ENCODE data around the gene HYLS1. TPM values are rescaled to one million over a fixed set of nuclear protein-coding genes. Genes with fewer than 3 reads are reported as not detected.

The HYLS1 gene
- total RNA-seq, 5 donors from 2014 or later (not counting 1 experiment from before 2014, with no cell fraction given), result 2.8 to 7.4 (median 6.9) TPM

- Mint-ChIP-seq H3K36me3 (no peaks in the 10 kb centered on the region), H3K9me3 (no peaks in the 10 kb centered on the region), H3K27me3 (peaks cover 0 to 3% of the 10 kb centered on the region in 2 donors), H3K27ac (no peak overlapping the region), H3K4me1 (peaks cover 13 to 19% (median 17%) of the 10 kb centered on the region in 3 donors), H3K4me3 (no peak overlapping the region)
- DNase-seq, result no peak
- WGBS (ENCODE audit: insufficient coverage), result 94% methylated on average over 7 of the region's 8 CpGs
- ChIA-PET POLR2A (no interaction called here), CTCF (interaction anchor here in 1 of 2 donors (0.6 kb wide), 1 partner anchor 21 kb away, joined by 4 read pairs; no protein-coding TSS in a partner anchor)
- H3K27me3 ChIP-seq (replicated peaks in 1 of 2; ENCODE audit: control insufficient read depth in 2 of 2, extremely low read depth in 1 of 2, insufficient read depth in 2 of 2, low read length in 1 of 2), result no peaks in the 10 kb centered on the region
- no peaks in the 10 kb centered on the region for H3K36me3 ChIP-seq (ENCODE audit: control insufficient read depth in 2 of 2, extremely low read depth in 1 of 2, insufficient read depth in 1 of 2, low read length in 1 of 2)
- H3K27ac ChIP-seq (ENCODE audit: low read length), result no peak overlapping the region
- no peak overlapping the region for H3K4me3 ChIP-seq (ENCODE audit: control insufficient read depth in 1 of 2, extremely low read depth in 1 of 2, low read length in 1 of 2)
- peaks cover 0 to 16% of the 10 kb centered on the region in 2 experiments for H3K4me1 ChIP-seq (ENCODE audit: control insufficient read depth in 1 of 2, extremely low read depth in 1 of 2, insufficient read depth in 2 of 2, low read length in 2 of 2)
- no peaks in the 10 kb centered on the region for H3K9me3 ChIP-seq
- ATAC-seq (replicated peaks in 1 of 4), result no peak
Measured at GRCh38 chr11:125883375-125883774, 4.1 kb upstream of the HYLS1 start.

- peak overlapping the region; percentile 86 to 92 (median 87) for H3K4me3 Mint-ChIP-seq
- H3K27ac Mint-ChIP-seq, result peak overlapping the region; percentile 93 to 96
- Histone ChIP-seq H3K4me3 (ENCODE audit: control insufficient read depth in 1 of 2, extremely low read depth in 1 of 2, low read length in 1 of 2) (peak overlapping the region; percentile 62 to 89), H3K4me1 (ENCODE audit: control insufficient read depth in 1 of 2, extremely low read depth in 1 of 2, insufficient read depth in 2 of 2, low read length in 2 of 2) (peaks cover 0 to 25% of the 10 kb centered on the region in 2 experiments), H3K27me3 (replicated peaks in 1 of 2; ENCODE audit: control insufficient read depth in 2 of 2, extremely low read depth in 1 of 2, insufficient read depth in 2 of 2, low read length in 1 of 2) (no peaks in the 10 kb centered on the region), H3K36me3 (ENCODE audit: control insufficient read depth in 2 of 2, extremely low read depth in 1 of 2, insufficient read depth in 1 of 2, low read length in 1 of 2) (no peaks in the 10 kb centered on the region), H3K9me3 (no peaks in the 10 kb centered on the region), H3K27ac (ENCODE audit: low read length) (peak overlapping the region; percentile 83)
- peaks cover 0 to 2% of the 10 kb centered on the region in 2 donors for H3K27me3 Mint-ChIP-seq
- no peaks in the 10 kb centered on the region for H3K9me3 Mint-ChIP-seq
- CTCF ChIA-PET, result interaction anchor here (0.6 to 1.6 kb wide), 11 partner anchors 9 to 1050 kb away, joined by 3 to 20 read pairs (median 4); partner anchors contain the start of genes CCDC15 (in 1 of the 2) and PUS3 (in 1 of the 2)
- DNase-seq (peak in 21 of 35 experiments; percentile 6 to 65 (median 21)), ATAC-seq (replicated peaks in 1 of 4) (peak; percentile 38 to 50 (median 46))
- POLR2A ChIA-PET, result interaction anchor here in 1 of 2 donors (0.6 to 1.6 kb wide), 4 partner anchors 11 to 325 kb away, joined by 3 to 11 read pairs (median 7); partner anchors contain the start of gene PUS3
- peaks cover 31 to 38% (median 38%) of the 10 kb centered on the region in 3 donors for H3K4me1 Mint-ChIP-seq
- 12% methylated on average over 23 of the region's 24 CpGs for WGBS (ENCODE audit: insufficient coverage)
- H3K36me3 Mint-ChIP-seq, result no peaks in the 10 kb centered on the region
Measured at GRCh38 chr11:125886997-125887372, 483 bp upstream of the HYLS1 start.

GRCh38 chr11:125890447-125891100 is 3.1 kb downstream of the HYLS1 start:
- H3K36me3 ChIP-seq (ENCODE audit: control insufficient read depth in 2 of 2, extremely low read depth in 1 of 2, insufficient read depth in 1 of 2, low read length in 1 of 2), result peaks cover 0 to 15% of the 10 kb centered on the region in 2 donors
- H3K4me1 Mint-ChIP-seq, result peaks cover 34 to 50% (median 48%) of the 10 kb centered on the region in 3 donors
- ATAC-seq (replicated peaks in 1 of 4), result no peak
- no peaks in the 10 kb centered on the region for H3K9me3 Mint-ChIP-seq
- no peak overlapping the region for H3K4me3 ChIP-seq (ENCODE audit: control insufficient read depth in 1 of 2, extremely low read depth in 1 of 2, low read length in 1 of 2)
- peak overlapping the region in 1 of 2 donors; percentile 7 for H3K27ac Mint-ChIP-seq
- H3K36me3 Mint-ChIP-seq, result peaks cover 18% of the 10 kb centered on the region
- no peaks in the 10 kb centered on the region for H3K9me3 ChIP-seq
- peaks cover 0 to 25% of the 10 kb centered on the region in 2 experiments for H3K4me1 ChIP-seq (ENCODE audit: control insufficient read depth in 1 of 2, extremely low read depth in 1 of 2, insufficient read depth in 2 of 2, low read length in 2 of 2)
- H3K4me3 Mint-ChIP-seq, result peak overlapping the region in 1 of 3 donors; percentile 11
- WGBS (ENCODE audit: insufficient coverage), result no CpG with 5 or more reads among the region's 3 CpGs
- ChIA-PET POLR2A (no interaction called here), CTCF (no interaction called here)
- no peak for DNase-seq
- no peaks in the 10 kb centered on the region for H3K27me3 ChIP-seq (replicated peaks in 1 of 2; ENCODE audit: control insufficient read depth in 2 of 2, extremely low read depth in 1 of 2, insufficient read depth in 2 of 2, low read length in 1 of 2)
- H3K27me3 Mint-ChIP-seq, result peaks cover 0 to 2% of the 10 kb centered on the region in 2 donors
- H3K27ac ChIP-seq (ENCODE audit: low read length), result no peak overlapping the region

GRCh38 chr11:125892071-125892470 is 4.6 kb downstream of the HYLS1 start:
- Histone ChIP-seq H3K36me3 (ENCODE audit: control insufficient read depth in 2 of 2, extremely low read depth in 1 of 2, insufficient read depth in 1 of 2, low read length in 1 of 2) (peaks cover 0 to 19% of the 10 kb centered on the region in 2 donors), H3K9me3 (no peaks in the 10 kb centered on the region), H3K27ac (ENCODE audit: low read length) (no peak overlapping the region), H3K4me3 (ENCODE audit: control insufficient read depth in 1 of 2, extremely low read depth in 1 of 2, low read length in 1 of 2) (no peak overlapping the region), H3K4me1 (ENCODE audit: control insufficient read depth in 1 of 2, extremely low read depth in 1 of 2, insufficient read depth in 2 of 2, low read length in 2 of 2) (peaks cover 0 to 19% of the 10 kb centered on the region in 2 experiments), H3K27me3 (replicated peaks in 1 of 2; ENCODE audit: control insufficient read depth in 2 of 2, extremely low read depth in 1 of 2, insufficient read depth in 2 of 2, low read length in 1 of 2) (no peaks in the 10 kb centered on the region)
- CTCF ChIA-PET, result no interaction called here
- ATAC-seq (replicated peaks in 1 of 4) (no peak), DNase-seq (no peak)
- H3K36me3 Mint-ChIP-seq, result peaks cover 22% of the 10 kb centered on the region
- H3K4me3 Mint-ChIP-seq, result no peak overlapping the region
- H3K27ac Mint-ChIP-seq, result no peak overlapping the region
- H3K4me1 Mint-ChIP-seq, result peaks cover 37 to 52% (median 47%) of the 10 kb centered on the region in 3 donors
- POLR2A ChIA-PET, result no interaction called here
- no peaks in the 10 kb centered on the region for H3K9me3 Mint-ChIP-seq
- H3K27me3 Mint-ChIP-seq, result peaks cover 0 to 2% of the 10 kb centered on the region in 2 donors

- Histone ChIP-seq H3K36me3 (ENCODE audit: control insufficient read depth in 2 of 2, extremely low read depth in 1 of 2, insufficient read depth in 1 of 2, low read length in 1 of 2) (peaks cover 0 to 19% of the 10 kb centered on the region in 2 donors), H3K4me1 (ENCODE audit: control insufficient read depth in 1 of 2, extremely low read depth in 1 of 2, insufficient read depth in 2 of 2, low read length in 2 of 2) (peaks cover 0 to 14% of the 10 kb centered on the region in 2 experiments), H3K27me3 (replicated peaks in 1 of 2; ENCODE audit: control insufficient read depth in 2 of 2, extremely low read depth in 1 of 2, insufficient read depth in 2 of 2, low read length in 1 of 2) (no peaks in the 10 kb centered on the region), H3K27ac (ENCODE audit: low read length) (no peak overlapping the region), H3K9me3 (no peaks in the 10 kb centered on the region), H3K4me3 (ENCODE audit: control insufficient read depth in 1 of 2, extremely low read depth in 1 of 2, low read length in 1 of 2) (no peak overlapping the region)
- no peak for ATAC-seq (replicated peaks in 1 of 4)
- DNase-seq, result no peak
- POLR2A ChIA-PET, result no interaction called here
- Mint-ChIP-seq H3K9me3 (no peaks in the 10 kb centered on the region), H3K4me1 (peaks cover 41 to 55% (median 48%) of the 10 kb centered on the region in 3 donors), H3K36me3 (peaks cover 25% of the 10 kb centered on the region), H3K4me3 (no peak overlapping the region), H3K27ac (no peak overlapping the region), H3K27me3 (no peaks in the 10 kb centered on the region)
- CTCF ChIA-PET, result no interaction called here
Measured at GRCh38 chr11:125892994-125893393, 5.5 kb downstream of the HYLS1 start.

- H3K36me3 ChIP-seq (ENCODE audit: control insufficient read depth in 2 of 2, extremely low read depth in 1 of 2, insufficient read depth in 1 of 2, low read length in 1 of 2), result peaks cover 0 to 12% of the 10 kb centered on the region in 2 donors
- H3K4me3 ChIP-seq (ENCODE audit: control insufficient read depth in 1 of 2, extremely low read depth in 1 of 2, low read length in 1 of 2), result no peak overlapping the region
- H3K27me3 ChIP-seq (replicated peaks in 1 of 2; ENCODE audit: control insufficient read depth in 2 of 2, extremely low read depth in 1 of 2, insufficient read depth in 2 of 2, low read length in 1 of 2), result peaks cover 5 to 18% of the 10 kb centered on the region in 2 experiments
- H3K4me1 ChIP-seq (ENCODE audit: control insufficient read depth in 1 of 2, extremely low read depth in 1 of 2, insufficient read depth in 2 of 2, low read length in 2 of 2), result peaks cover 20 to 25% of the 10 kb centered on the region in 2 experiments
- Mint-ChIP-seq H3K9me3 (no peaks in the 10 kb centered on the region), H3K27me3 (peaks cover 10 to 26% of the 10 kb centered on the region in 2 donors), H3K36me3 (peaks cover 23% of the 10 kb centered on the region), H3K4me3 (peak overlapping the region; percentile 68 to 89 (median 69)), H3K4me1 (peaks cover 42 to 59% (median 57%) of the 10 kb centered on the region in 3 donors), H3K27ac (peak overlapping the region; percentile 36 to 59)
- 90% methylated on average over 2 of the region's 6 CpGs for WGBS (ENCODE audit: insufficient coverage)
- POLR2A ChIA-PET, result no interaction called here
- DNase-seq, result no peak
- ATAC-seq (replicated peaks in 1 of 4), result no peak
- CTCF ChIA-PET, result no interaction called here
- H3K9me3 ChIP-seq, result no peaks in the 10 kb centered on the region
- H3K27ac ChIP-seq (ENCODE audit: low read length), result no peak overlapping the region
Measured at GRCh38 chr11:125901872-125902271, 14.4 kb downstream of the HYLS1 start.

Data from T-cell (primary cell).